Glutamatergic neuron (in vitro differentiated cells): ENCODE measurements around the gene JUND. TPM values are rescaled to one million over a fixed set of nuclear protein-coding genes. Genes with fewer than 3 reads are reported as not detected.

Source experiments
- DNase-seq: peaks from one replicate; pipeline ENCODE4 v3.0.0; 2022
- H3K27ac Mint-ChIP-seq: one replicate; pipeline ENCODE4 v1.8.0; 2020; ENCODE audit warnings: mild to moderate bottlenecking, mixed read lengths, inconsistent platforms; ENCODE audit not compliant: unreplicated experiment
- H3K27me3 Mint-ChIP-seq: one replicate; pipeline ENCODE4 v1.8.0; 2020; ENCODE audit warnings: mild to moderate bottlenecking, moderate library complexity, mixed read lengths, inconsistent platforms; ENCODE audit not compliant: unreplicated experiment
- H3K36me3 Mint-ChIP-seq: one replicate; pipeline ENCODE4 v1.8.0; 2020; ENCODE audit warnings: mild to moderate bottlenecking, mixed read lengths, inconsistent platforms; ENCODE audit not compliant: unreplicated experiment
- H3K4me1 Mint-ChIP-seq: one replicate; pipeline ENCODE4 v1.8.0; 2020; ENCODE audit warnings: mild to moderate bottlenecking, low read depth, mixed read lengths, inconsistent platforms; ENCODE audit not compliant: unreplicated experiment
- H3K4me3 Mint-ChIP-seq: one replicate; pipeline ENCODE4 v1.8.0; 2020; ENCODE audit warnings: mild to moderate bottlenecking, mixed read lengths, inconsistent platforms; ENCODE audit not compliant: unreplicated experiment
- H3K9me3 Mint-ChIP-seq: one replicate; pipeline ENCODE4 v1.8.0; 2020; ENCODE audit warnings: mild to moderate bottlenecking, moderate library complexity, mixed read lengths, inconsistent platforms; ENCODE audit not compliant: unreplicated experiment
- total RNA-seq: library from RNA; stranded (reverse); fragmentation: NEBNext Ultra II Directional; extraction: Animal tissue kit (Norgen Biotek cat#: 25700); gene quantifications from one replicate; pipeline ENCODE4 v1.2.1, GENCODE V29; 2021; ENCODE audit not compliant: unreplicated experiment
- TF ChIP-seq, protein P1 (sequence below): fragments of 200-600 bp; sonication (generic); IDR thresholded peaks from one replicate; pipeline ENCODE4 v1.5.0; 2021; ENCODE audit not compliant: partially characterized antibody, unreplicated experiment

JUND gene
- total RNA-seq, 1 donor from 2014 or later, result 341 TPM

DNA sequence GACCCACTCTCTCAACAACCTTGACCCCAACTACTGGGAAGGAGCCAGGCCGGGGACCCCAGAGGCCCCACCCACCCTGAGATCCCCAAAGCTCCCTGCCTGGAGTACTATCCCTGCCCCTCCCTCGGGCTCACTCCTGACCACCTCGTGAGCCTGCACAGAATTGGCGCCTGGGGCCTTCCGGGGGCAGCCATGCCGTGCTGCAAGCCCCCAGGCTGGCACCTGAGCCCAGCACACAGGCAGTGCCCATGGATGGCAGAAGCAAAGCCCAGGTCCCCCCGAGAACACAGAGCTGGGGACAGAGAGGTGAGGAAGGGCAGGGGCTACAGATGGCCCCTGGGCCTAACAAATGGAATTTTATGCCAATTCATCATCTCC lies 27.5 kb upstream of the JUND start:
- Mint-ChIP-seq H3K9me3 (peaks cover 2% of the 10 kb centered on the region), H3K27ac (no peak overlapping the region), H3K4me3 (no peak overlapping the region), H3K4me1 (peaks cover 12% of the 10 kb centered on the region), H3K36me3 (no peaks in the 10 kb centered on the region), H3K27me3 (peaks cover 9% of the 10 kb centered on the region)
- no peak for DNase-seq
- TF ChIP-seq, protein P1, sequence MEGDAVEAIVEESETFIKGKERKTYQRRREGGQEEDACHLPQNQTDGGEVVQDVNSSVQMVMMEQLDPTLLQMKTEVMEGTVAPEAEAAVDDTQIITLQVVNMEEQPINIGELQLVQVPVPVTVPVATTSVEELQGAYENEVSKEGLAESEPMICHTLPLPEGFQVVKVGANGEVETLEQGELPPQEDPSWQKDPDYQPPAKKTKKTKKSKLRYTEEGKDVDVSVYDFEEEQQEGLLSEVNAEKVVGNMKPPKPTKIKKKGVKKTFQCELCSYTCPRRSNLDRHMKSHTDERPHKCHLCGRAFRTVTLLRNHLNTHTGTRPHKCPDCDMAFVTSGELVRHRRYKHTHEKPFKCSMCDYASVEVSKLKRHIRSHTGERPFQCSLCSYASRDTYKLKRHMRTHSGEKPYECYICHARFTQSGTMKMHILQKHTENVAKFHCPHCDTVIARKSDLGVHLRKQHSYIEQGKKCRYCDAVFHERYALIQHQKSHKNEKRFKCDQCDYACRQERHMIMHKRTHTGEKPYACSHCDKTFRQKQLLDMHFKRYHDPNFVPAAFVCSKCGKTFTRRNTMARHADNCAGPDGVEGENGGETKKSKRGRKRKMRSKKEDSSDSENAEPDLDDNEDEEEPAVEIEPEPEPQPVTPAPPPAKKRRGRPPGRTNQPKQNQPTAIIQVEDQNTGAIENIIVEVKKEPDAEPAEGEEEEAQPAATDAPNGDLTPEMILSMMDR, result no peak

DNA sequence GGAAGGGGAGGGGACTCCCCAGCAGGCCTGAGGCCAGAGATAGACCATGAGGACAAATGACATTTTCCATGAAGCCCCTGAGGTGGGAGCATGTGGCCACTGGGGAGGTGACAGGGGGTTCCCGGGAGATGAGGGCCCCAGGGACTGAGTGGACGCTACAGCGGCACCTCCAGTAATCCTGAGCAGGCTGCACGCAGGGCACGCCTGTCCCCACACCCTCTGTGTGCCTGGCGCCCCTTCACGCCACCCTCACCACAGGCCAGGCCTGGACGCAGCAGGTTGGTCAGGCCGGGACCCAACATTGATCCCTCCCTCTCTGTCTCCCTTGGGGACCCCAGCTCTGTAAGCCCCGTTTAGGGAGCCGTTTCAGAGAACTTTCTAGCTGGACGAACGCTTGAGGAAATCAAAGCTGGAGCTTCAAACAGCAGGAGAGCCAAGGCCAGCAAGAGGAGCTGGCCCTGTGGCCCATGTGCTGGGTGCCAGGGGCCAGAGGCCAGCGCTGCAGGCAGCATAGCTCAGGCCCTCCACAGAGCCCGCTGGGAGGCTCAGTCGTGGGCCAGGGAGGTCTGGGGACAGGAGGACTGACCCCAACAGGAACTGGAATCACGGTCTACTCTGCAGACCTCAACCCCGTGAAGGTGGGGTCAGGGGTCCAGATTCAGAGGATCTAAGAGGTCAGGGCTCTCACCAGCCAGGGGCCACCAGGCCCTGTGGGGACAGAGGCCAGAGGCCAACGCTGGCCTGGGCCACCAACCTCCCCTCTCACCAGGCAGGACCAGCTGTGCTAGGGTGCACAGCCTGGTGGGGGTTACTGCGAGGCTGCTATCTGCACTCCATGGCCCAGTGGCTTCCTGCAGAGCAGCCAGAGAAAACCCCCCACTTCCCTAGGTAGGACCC lies 26.9 kb upstream of the JUND start:
- DNase-seq, result no peak
- Mint-ChIP-seq H3K27me3 (peaks cover 15% of the 10 kb centered on the region), H3K4me3 (no peak overlapping the region), H3K4me1 (peaks cover 18% of the 10 kb centered on the region), H3K36me3 (no peaks in the 10 kb centered on the region), H3K27ac (no peak overlapping the region), H3K9me3 (peaks cover 3% of the 10 kb centered on the region)
- TF ChIP-seq, protein P1, result no peak

DNA sequence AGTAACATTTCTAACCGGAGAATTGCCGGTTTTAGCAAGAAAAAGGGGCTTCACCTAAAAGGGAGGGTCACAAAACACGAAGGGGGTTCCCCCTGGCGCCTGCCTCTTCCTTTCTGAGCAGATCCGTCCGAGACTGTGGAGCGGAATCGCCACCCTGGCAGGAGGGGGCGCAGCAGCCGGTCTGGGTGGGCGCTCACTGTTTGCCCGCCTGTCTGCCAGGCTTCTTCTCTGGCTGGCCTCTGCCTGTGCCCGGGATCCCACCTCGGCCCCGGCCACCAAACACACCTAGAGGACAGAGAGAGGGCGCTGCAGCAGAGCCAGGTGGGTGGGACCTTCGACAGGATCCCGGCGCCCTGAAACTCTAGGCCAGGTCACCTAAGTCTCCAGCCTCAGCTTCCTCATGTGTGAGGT lies 25.9 kb upstream of the JUND start:
- H3K4me3 Mint-ChIP-seq, result no peak overlapping the region
- TF ChIP-seq, protein P1, result no peak
- H3K27me3 Mint-ChIP-seq, result peaks cover 13% of the 10 kb centered on the region
- peaks cover 3% of the 10 kb centered on the region for H3K9me3 Mint-ChIP-seq
- DNase-seq, result no peak
- H3K36me3 Mint-ChIP-seq, result no peaks in the 10 kb centered on the region
- peaks cover 18% of the 10 kb centered on the region for H3K4me1 Mint-ChIP-seq
- no peak overlapping the region for H3K27ac Mint-ChIP-seq

DNA sequence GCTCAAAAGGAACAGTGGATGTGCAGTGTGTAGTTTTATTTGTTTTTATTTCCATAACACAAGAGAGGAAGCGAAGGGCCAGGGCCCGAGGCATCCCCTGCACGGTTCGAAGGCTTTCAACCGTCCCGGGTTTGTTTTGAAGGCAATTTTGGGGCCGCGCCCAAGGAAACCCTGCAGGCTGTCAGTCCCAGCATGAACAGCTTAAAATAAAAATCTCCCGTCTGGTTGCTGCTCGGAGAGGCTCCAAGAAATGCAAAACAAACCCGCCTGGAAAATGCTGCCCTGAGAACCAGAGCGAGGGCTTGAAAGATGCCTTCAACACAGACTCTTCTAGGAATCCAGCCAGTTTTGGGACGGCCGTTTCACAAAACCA lies 25.5 kb upstream of the JUND start:
- no peak overlapping the region for H3K4me3 Mint-ChIP-seq
- H3K27ac Mint-ChIP-seq, result peak overlapping the region; percentile 21
- no peaks in the 10 kb centered on the region for H3K36me3 Mint-ChIP-seq
- TF ChIP-seq, protein P1, result no peak
- H3K27me3 Mint-ChIP-seq, result peaks cover 13% of the 10 kb centered on the region
- DNase-seq, result no peak
- H3K4me1 Mint-ChIP-seq, result peaks cover 18% of the 10 kb centered on the region
- peaks cover 3% of the 10 kb centered on the region for H3K9me3 Mint-ChIP-seq

DNA sequence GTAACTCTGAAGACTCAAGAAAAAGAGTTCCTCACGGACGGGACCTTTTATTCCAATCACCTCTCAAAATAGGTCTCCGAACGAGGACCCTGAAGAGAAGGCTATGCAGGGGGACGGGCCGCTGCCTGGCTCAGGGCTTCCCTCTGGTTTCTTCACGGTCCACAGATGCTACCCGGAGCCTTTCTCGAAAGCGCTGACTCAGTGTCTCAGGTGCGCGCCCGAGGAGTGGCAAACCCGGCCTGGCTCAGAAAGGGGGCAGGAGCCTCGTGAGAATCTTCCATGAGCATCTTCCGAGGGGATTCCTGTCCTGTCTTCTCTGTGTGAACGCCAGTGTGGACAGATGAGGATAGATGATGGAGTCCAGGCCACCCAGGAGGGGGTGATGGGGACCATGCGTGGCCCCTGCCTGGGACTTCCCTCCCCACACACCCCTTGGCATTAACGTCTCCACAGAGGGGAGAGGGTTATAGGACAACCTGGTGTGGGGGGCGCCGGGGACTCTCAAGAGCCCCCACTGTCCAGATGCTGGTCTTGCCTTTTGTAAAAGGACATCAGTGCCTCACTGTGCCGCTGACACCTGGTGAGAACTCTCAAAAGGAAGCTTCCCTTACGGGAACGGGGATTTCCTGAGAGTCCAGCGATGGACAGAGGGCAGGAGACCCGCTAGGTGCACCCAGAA lies 24.9 kb upstream of the JUND start:
- H3K4me1 Mint-ChIP-seq, result peaks cover 18% of the 10 kb centered on the region
- H3K4me3 Mint-ChIP-seq, result no peak overlapping the region
- no peak overlapping the region for H3K27ac Mint-ChIP-seq
- no peak for DNase-seq
- TF ChIP-seq, protein P1, result no peak
- H3K36me3 Mint-ChIP-seq, result no peaks in the 10 kb centered on the region
- H3K27me3 Mint-ChIP-seq, result peaks cover 13% of the 10 kb centered on the region
- H3K9me3 Mint-ChIP-seq, result peaks cover 4% of the 10 kb centered on the region
